Activated T-cell treated with anti-CD3 and anti-CD28 coated beads for 4 hours (primary cell): ENCODE data around the gene HS3ST1.

Source experiments
- DNase-seq: peaks from one replicate; pipeline ENCODE4 v3.0.0-alpha.2; 2020

The HS3ST1 gene

GRCh38 chr4:11430536-11430935, 1.8 kb upstream of the HS3ST1 start:
- DNase-seq = no peak

GRCh38 chr4:11429699-11430045, 978 bp upstream of the HS3ST1 start:
- DNase-seq = no peak

GRCh38 chr4:11428899-11429698, 405 bp upstream of the HS3ST1 start:
- DNase-seq = no peak

GRCh38 chr4:11427121-11427996, 1.3 kb downstream of the HS3ST1 start:
- no peak for DNase-seq

- DNase-seq = no peak
Observed at GRCh38 chr4:11426731-11427120, 2.0 kb downstream of the HS3ST1 start.

- DNase-seq = no peak
Observed at GRCh38 chr4:11426003-11426402, 2.7 kb downstream of the HS3ST1 start.

- no peak for DNase-seq
Observed at GRCh38 chr4:11424856-11425255, 3.8 kb downstream of the HS3ST1 start.

- peak; percentile 13 for DNase-seq
Observed at GRCh38 chr4:11424000-11424399, 4.7 kb downstream of the HS3ST1 start.

- no peak for DNase-seq
Observed at GRCh38 chr4:11423465-11423864, 5.2 kb downstream of the HS3ST1 start.

GRCh38 chr4:11421116-11421515, 7.6 kb downstream of the HS3ST1 start:
- DNase-seq = no peak

GRCh38 chr4:11420327-11420726, 8.4 kb downstream of the HS3ST1 start:
- DNase-seq = no peak

GRCh38 chr4:11418610-11419009, 10.1 kb downstream of the HS3ST1 start:
- DNase-seq = no peak

- DNase-seq = no peak
Observed at GRCh38 chr4:11416767-11417113, 12.0 kb downstream of the HS3ST1 start.

- no peak for DNase-seq
Observed at GRCh38 chr4:11416071-11416766, 12.5 kb downstream of the HS3ST1 start.

- DNase-seq = no peak
Observed at GRCh38 chr4:11415409-11416070, 13.2 kb downstream of the HS3ST1 start.

- DNase-seq = no peak
Observed at GRCh38 chr4:11412211-11412610, 16.5 kb downstream of the HS3ST1 start.

GRCh38 chr4:11409632-11410031, 19.1 kb downstream of the HS3ST1 start:
- DNase-seq = no peak

GRCh38 chr4:11408233-11408967, 20.3 kb downstream of the HS3ST1 start:
- DNase-seq = no peak

GRCh38 chr4:11407551-11407950, 21.1 kb downstream of the HS3ST1 start:
- DNase-seq = no peak

GRCh38 chr4:11404431-11404830, 24.3 kb downstream of the HS3ST1 start:
- DNase-seq = no peak

GRCh38 chr4:11402192-11402591, 26.5 kb downstream of the HS3ST1 start:
- DNase-seq = no peak

GRCh38 chr4:11399461-11399971, 29.2 kb downstream of the HS3ST1 start:
- DNase-seq = no peak
